Measurements from ENCODE around the gene EFNB1.
A peak's percentile ranks its signal among the peaks of the same experiment; 100 is the strongest.

EFNB1 gene

GRCh38 chrX:68840256-68840655, 11.4 kb downstream of the EFNB1 start:
- H3K4me3 ChIP-seq (ENCODE audit: low read length) = no peak overlapping the region
- no peak for TF ChIP-seq CTCF (IDR thresholded peaks at IDR 0.05; ENCODE audit: insufficient read depth, low read depth, low read length, missing control alignments)
- no peak for DNase-seq (ENCODE audit: low read depth)

- DNase-seq (ENCODE audit: low read depth) = no peak
- TF ChIP-seq CTCF (IDR thresholded peaks at IDR 0.05; ENCODE audit: insufficient read depth, low read depth, low read length, missing control alignments) = no peak
- no peak overlapping the region for H3K4me3 ChIP-seq (ENCODE audit: low read length)
Measured at GRCh38 chrX:68841251-68842049, 12.6 kb downstream of the EFNB1 start.

- TF ChIP-seq CTCF (IDR thresholded peaks at IDR 0.05; ENCODE audit: insufficient read depth, low read depth, low read length, missing control alignments) = no peak
- DNase-seq (ENCODE audit: low read depth) = no peak
- H3K4me3 ChIP-seq (ENCODE audit: low read length) = no peak overlapping the region
Measured at GRCh38 chrX:68842351-68842750, 13.5 kb downstream of the EFNB1 start.

GRCh38 chrX:68842781-68843581, 14.2 kb downstream of the EFNB1 start:
- no peak overlapping the region for H3K4me3 ChIP-seq (ENCODE audit: low read length)
- no peak for TF ChIP-seq CTCF (IDR thresholded peaks at IDR 0.05; ENCODE audit: insufficient read depth, low read depth, low read length, missing control alignments)
- peak; percentile 54 for DNase-seq (ENCODE audit: low read depth)

- no peak overlapping the region for H3K4me3 ChIP-seq (ENCODE audit: low read length)
- TF ChIP-seq CTCF (IDR thresholded peaks at IDR 0.05; ENCODE audit: insufficient read depth, low read depth, low read length, missing control alignments) = no peak
- DNase-seq (ENCODE audit: low read depth) = peak; percentile 79
Measured at GRCh38 chrX:68843992-68844391, 15.2 kb downstream of the EFNB1 start.

GRCh38 chrX:68844581-68844980, 15.8 kb downstream of the EFNB1 start:
- no peak for TF ChIP-seq CTCF (IDR thresholded peaks at IDR 0.05; ENCODE audit: insufficient read depth, low read depth, low read length, missing control alignments)
- no peak overlapping the region for H3K4me3 ChIP-seq (ENCODE audit: low read length)
- peak; percentile 40 for DNase-seq (ENCODE audit: low read depth)
